DOHH2 (cell line): ENCODE results near the gene TM9SF2.

ENCODE experiments used
- H3F3A ChIP-seq: fragments of 200-600 bp; sonication (generic), shearing (Covaris generic); 2 replicates; pipeline ENCODE4 v1.6.0; 2016; ENCODE audit warnings: antibody characterized with exemption, mild to moderate bottlenecking; ENCODE audit not compliant: control insufficient read depth, insufficient read depth
- H3K27ac ChIP-seq: fragments of 200-600 bp; sonication (generic); 2 replicates; pipeline ENCODE4 v1.5.1; 2014; ENCODE audit warnings: low read depth, mild to moderate bottlenecking, low read length, moderate library complexity
- H3K27me3 ChIP-seq: fragments of 200-600 bp; sonication (generic); 2 replicates; pipeline ENCODE4 v1.6.1; 2014; ENCODE audit warnings: mild to moderate bottlenecking, low read length, mixed read lengths; ENCODE audit not compliant: control insufficient read depth
- H3K36me3 ChIP-seq: fragments of 200-600 bp; sonication (generic); 2 replicates; pipeline ENCODE4 v1.6.1; 2014; ENCODE audit warnings: mild to moderate bottlenecking, low read length, moderate library complexity, mixed read lengths; ENCODE audit not compliant: control insufficient read depth
- H3K4me1 ChIP-seq: fragments of 200-600 bp; sonication (generic); 2 replicates; pipeline ENCODE4 v1.6.1; 2014; ENCODE audit warnings: mild to moderate bottlenecking, low read length, mixed read lengths; ENCODE audit not compliant: control insufficient read depth
- H3K4me2 ChIP-seq: fragments of 200-600 bp; sonication (generic); 2 replicates; pipeline ENCODE4 v1.6.0; 2014; ENCODE audit warnings: mild to moderate bottlenecking, low read length, moderate library complexity
- H3K4me3 ChIP-seq: fragments of 200-600 bp; sonication (generic); 2 replicates; pipeline ENCODE4 v1.5.1; 2014; ENCODE audit warnings: mild to moderate bottlenecking, low read length, mixed read lengths
- H3K79me2 ChIP-seq: fragments of 200-600 bp; sonication (generic); 2 replicates; pipeline ENCODE4 v1.6.1; 2014; ENCODE audit warnings: mild to moderate bottlenecking, low read length, mixed read lengths; ENCODE audit not compliant: control insufficient read depth
- H3K9me2 ChIP-seq: fragments of 200-600 bp; sonication (generic); replicated peaks from 2 replicates; pipeline ENCODE4 v1.6.1; 2014; ENCODE audit warnings: mild to moderate bottlenecking, low read length, mixed read lengths; ENCODE audit not compliant: control insufficient read depth
- H3K9me3 ChIP-seq: fragments of 200-600 bp; sonication (generic); 2 replicates; pipeline ENCODE4 v1.6.1; 2014; ENCODE audit warnings: antibody characterized with exemption, low read length, mixed read lengths; ENCODE audit not compliant: control insufficient read depth, insufficient read depth
- H4K20me1 ChIP-seq: fragments of 200-600 bp; sonication (generic); 2 replicates; pipeline ENCODE4 v1.6.0; 2014; ENCODE audit warnings: low read depth, mild to moderate bottlenecking, antibody characterized with exemption, low read length, moderate library complexity; ENCODE audit not compliant: control insufficient read depth, insufficient read depth
- EZH2phosphoT487 ChIP-seq: fragments of 200-600 bp; sonication (generic); IDR thresholded peaks from 2 replicates; pipeline ENCODE4 v1.6.1; 2017; ENCODE audit warnings: borderline replicate concordance, mild to moderate bottlenecking, antibody characterized with exemption, low read length, moderate library complexity, mixed read lengths
- TF ChIP-seq, protein P1 (sequence below): fragments of 200-600 bp; sonication (generic); IDR thresholded peaks from one replicate; pipeline ENCODE4 v1.5.1; 2014; ENCODE audit warnings: antibody characterized with exemption, mild to moderate bottlenecking, low read depth, low read length; ENCODE audit not compliant: poor library complexity, severe bottlenecking

TM9SF2 gene

DNA sequence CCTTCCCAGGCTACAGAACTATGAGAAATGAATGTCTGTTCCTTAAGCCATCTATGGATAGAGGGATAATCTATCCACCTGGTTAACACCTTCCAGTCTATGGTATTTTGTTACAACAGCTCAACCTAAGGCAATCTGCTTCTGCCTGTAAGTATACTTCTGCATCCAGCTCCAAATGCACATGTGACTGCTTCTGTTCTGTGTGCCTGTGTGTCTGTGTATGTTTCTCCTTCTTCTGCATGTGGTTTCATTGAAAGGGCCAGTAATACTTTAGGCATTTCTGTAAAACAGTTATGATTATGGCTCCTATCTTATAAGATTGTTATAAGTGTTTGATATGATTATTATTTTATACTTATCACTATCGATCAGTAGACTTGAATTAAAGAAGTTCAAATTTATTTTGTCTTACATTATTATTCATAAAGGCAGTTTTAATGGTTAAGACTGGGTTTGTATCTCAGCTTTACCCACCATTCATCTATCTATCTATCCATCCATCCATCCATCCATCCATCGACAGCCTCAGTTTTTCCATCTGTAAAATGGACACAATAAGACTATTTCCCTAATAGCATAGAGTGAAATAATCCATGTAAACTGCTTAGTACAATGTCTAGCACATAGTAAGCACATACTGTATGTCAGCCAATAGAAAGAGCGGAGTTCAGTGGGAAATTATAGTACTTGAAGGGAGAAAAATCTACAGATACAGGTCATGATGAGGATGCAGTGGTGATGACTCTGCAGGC lies 37.5 kb upstream of the TM9SF2 start:
- H3K4me1 ChIP-seq: no peaks in the 10 kb centered on the region
- peaks cover 8% of the 10 kb centered on the region for H3K27me3 ChIP-seq
- H3F3A ChIP-seq: no peaks in the 10 kb centered on the region
- H3K36me3 ChIP-seq: no peaks in the 10 kb centered on the region
- no peaks in the 10 kb centered on the region for H3K79me2 ChIP-seq
- H3K9me2 ChIP-seq: no peaks in the 10 kb centered on the region
- no peaks in the 10 kb centered on the region for H4K20me1 ChIP-seq
- no peak for TF ChIP-seq EZH2phosphoT487
- TF ChIP-seq, protein P1, sequence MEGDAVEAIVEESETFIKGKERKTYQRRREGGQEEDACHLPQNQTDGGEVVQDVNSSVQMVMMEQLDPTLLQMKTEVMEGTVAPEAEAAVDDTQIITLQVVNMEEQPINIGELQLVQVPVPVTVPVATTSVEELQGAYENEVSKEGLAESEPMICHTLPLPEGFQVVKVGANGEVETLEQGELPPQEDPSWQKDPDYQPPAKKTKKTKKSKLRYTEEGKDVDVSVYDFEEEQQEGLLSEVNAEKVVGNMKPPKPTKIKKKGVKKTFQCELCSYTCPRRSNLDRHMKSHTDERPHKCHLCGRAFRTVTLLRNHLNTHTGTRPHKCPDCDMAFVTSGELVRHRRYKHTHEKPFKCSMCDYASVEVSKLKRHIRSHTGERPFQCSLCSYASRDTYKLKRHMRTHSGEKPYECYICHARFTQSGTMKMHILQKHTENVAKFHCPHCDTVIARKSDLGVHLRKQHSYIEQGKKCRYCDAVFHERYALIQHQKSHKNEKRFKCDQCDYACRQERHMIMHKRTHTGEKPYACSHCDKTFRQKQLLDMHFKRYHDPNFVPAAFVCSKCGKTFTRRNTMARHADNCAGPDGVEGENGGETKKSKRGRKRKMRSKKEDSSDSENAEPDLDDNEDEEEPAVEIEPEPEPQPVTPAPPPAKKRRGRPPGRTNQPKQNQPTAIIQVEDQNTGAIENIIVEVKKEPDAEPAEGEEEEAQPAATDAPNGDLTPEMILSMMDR: no peak
- no peaks in the 10 kb centered on the region for H3K9me3 ChIP-seq
- H3K4me2 ChIP-seq: no peak overlapping the region
- H3K27ac ChIP-seq: no peak overlapping the region
- no peak overlapping the region for H3K4me3 ChIP-seq

DNA sequence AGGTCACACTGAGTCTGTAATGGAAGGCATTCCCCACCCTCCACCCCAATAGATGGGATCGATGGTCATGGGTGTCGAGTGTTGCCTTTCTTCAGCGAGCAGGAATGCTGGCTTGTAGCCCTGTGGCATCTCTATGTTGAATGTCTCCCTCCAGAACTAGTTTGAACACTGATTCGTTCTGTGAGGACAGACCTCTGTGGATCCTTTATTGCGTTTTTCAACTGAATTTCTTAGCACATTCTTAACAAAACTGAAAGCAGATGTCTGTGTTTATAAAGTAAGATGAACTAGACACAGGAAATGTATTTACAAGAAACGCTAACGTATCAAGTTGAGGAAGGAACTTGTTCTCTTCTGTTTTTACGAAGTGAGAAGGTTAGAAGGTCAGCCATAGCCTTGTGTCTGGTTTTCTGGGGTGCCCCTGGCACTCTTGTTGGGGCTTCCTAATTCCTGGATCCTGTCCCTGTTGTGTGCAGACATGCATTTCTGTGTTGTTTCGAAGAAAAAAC lies 36.8 kb upstream of the TM9SF2 start:
- Histone ChIP-seq H4K20me1 (no peaks in the 10 kb centered on the region), H3F3A (no peaks in the 10 kb centered on the region), H3K27me3 (peaks cover 15% of the 10 kb centered on the region), H3K79me2 (no peaks in the 10 kb centered on the region), H3K4me3 (no peak overlapping the region), H3K9me3 (no peaks in the 10 kb centered on the region), H3K27ac (no peak overlapping the region), H3K36me3 (no peaks in the 10 kb centered on the region), H3K4me1 (no peaks in the 10 kb centered on the region), H3K9me2 (no peaks in the 10 kb centered on the region), H3K4me2 (no peak overlapping the region)
- TF ChIP-seq, protein P1: no peak
- no peak for TF ChIP-seq EZH2phosphoT487

DNA sequence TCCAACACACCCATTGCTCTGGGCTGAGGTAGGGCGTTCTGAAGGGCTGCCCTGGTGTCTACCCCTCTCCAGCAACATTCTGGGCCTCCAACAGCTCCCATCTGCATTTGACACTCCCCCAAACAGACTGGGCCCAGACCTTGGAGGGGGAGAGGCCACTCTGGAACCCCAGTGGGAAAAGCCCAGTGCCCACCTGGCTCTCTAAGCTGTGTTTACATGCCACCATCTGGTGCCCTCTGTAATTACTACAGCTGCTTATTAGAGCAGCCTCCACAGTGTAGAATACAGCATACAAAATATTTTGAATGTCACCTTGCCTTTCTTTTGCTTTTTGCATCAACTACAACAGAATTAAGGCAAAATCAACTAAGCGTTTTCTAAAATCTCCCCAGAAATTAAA lies 35.8 kb upstream of the TM9SF2 start:
- TF ChIP-seq, protein P1: no peak
- no peak for TF ChIP-seq EZH2phosphoT487
- Histone ChIP-seq H4K20me1 (no peaks in the 10 kb centered on the region), H3K27me3 (peaks cover 20% of the 10 kb centered on the region), H3K79me2 (no peaks in the 10 kb centered on the region), H3K4me2 (no peak overlapping the region), H3K4me3 (no peak overlapping the region), H3K9me2 (no peaks in the 10 kb centered on the region), H3K4me1 (no peaks in the 10 kb centered on the region), H3K9me3 (no peaks in the 10 kb centered on the region), H3F3A (no peaks in the 10 kb centered on the region), H3K27ac (no peak overlapping the region), H3K36me3 (no peaks in the 10 kb centered on the region)
